PC-9 (cell line): ENCODE results near the gene WDR37.

Source experiments
- EZH2 ChIP-seq: fragments of 200-600 bp; sonication (generic); IDR thresholded peaks from 2 replicates; pipeline ENCODE4 v1.8.0; 2017; ENCODE audit warnings: antibody characterized with exemption, low read depth
- TF ChIP-seq, protein P1 (sequence below): fragments of 200-600 bp; sonication (generic); conservative IDR thresholded peaks from 2 replicates; pipeline ENCODE4 v1.6.1; 2017; ENCODE audit warnings: mixed run types, antibody characterized with exemption, mild to moderate bottlenecking, moderate library complexity

DNA sequence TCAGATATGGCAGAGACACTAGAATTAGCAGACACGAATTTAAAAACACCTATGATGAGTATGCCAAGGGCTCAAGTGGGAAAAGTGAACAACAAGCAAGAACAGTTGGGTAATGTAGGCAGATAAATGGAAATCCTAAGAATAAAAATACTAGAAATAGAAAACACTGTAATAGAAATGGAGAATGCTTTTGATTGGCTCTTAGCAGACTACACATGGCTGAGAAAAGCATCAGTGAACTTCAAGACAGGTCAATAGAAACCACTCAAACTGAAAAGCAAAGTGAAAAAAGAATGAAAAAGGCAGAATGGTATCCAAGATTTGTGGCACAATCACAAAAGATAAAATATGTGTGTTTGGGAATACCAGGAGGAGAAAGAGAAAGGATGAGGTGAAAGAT lies 82.3 kb downstream of the WDR37 start:
- TF ChIP-seq, protein P1, sequence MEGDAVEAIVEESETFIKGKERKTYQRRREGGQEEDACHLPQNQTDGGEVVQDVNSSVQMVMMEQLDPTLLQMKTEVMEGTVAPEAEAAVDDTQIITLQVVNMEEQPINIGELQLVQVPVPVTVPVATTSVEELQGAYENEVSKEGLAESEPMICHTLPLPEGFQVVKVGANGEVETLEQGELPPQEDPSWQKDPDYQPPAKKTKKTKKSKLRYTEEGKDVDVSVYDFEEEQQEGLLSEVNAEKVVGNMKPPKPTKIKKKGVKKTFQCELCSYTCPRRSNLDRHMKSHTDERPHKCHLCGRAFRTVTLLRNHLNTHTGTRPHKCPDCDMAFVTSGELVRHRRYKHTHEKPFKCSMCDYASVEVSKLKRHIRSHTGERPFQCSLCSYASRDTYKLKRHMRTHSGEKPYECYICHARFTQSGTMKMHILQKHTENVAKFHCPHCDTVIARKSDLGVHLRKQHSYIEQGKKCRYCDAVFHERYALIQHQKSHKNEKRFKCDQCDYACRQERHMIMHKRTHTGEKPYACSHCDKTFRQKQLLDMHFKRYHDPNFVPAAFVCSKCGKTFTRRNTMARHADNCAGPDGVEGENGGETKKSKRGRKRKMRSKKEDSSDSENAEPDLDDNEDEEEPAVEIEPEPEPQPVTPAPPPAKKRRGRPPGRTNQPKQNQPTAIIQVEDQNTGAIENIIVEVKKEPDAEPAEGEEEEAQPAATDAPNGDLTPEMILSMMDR: no peak
- TF ChIP-seq EZH2: no peak
